Activated CD8-positive, alpha-beta memory T cell treated with anti-CD3 and anti-CD28 coated beads for 48 hours (primary cell): ENCODE results near the gene OR51B6.
"Not testable (repeated sequence)": the region's sequence is repeated elsewhere in the genome, so short reads cannot be mapped to it uniquely, and the experiment has no call there.

Experiments
- DNase-seq, 3 experiments: peaks; one replicate each; pipeline ENCODE4 v3.0.0-alpha.2; 2020; ENCODE audit warnings: low read depth in 2 of 3, low spot score in 2 of 3

Gene OR51B6

GRCh38 chr11:5351208-5351607 is at the start of gene OR51B6:
OR51B6 (plus strand) TSS chr11:5351508; CDS start chr11:5351508, 0 bp downstream.
- DNase-seq: no peak

- no peak for DNase-seq
Observed at GRCh38 chr11:5301846-5302245, 49.5 kb upstream of the OR51B6 start, which contains the start of gene OR51B4. OR51B4 (minus strand) TSS chr11:5301946; CDS start chr11:5301946, 0 bp downstream.

GRCh38 chr11:5303626-5304025 is 47.7 kb upstream of the OR51B6 start:
- DNase-seq: no peak

GRCh38 chr11:5304046-5304445 is 47.3 kb upstream of the OR51B6 start:
- no peak for DNase-seq

- no peak for DNase-seq
Observed at GRCh38 chr11:5307256-5308019, 43.9 kb upstream of the OR51B6 start.

- DNase-seq: no peak
Observed at GRCh38 chr11:5310423-5310822, 40.9 kb upstream of the OR51B6 start.

- DNase-seq: not testable (repeated sequence)
Observed at GRCh38 chr11:5313326-5314023, 37.8 kb upstream of the OR51B6 start.

GRCh38 chr11:5317292-5317691 is 34.0 kb upstream of the OR51B6 start:
- DNase-seq: no peak

GRCh38 chr11:5324197-5324596 is 27.1 kb upstream of the OR51B6 start, which contains the start of gene OR51B2:
OR51B2 (minus strand) TSS chr11:5324297; CDS start chr11:5324297, 0 bp downstream.
- no peak for DNase-seq

- DNase-seq: no peak
Observed at GRCh38 chr11:5335170-5335569, 16.1 kb upstream of the OR51B6 start.

- no peak for DNase-seq
Observed at GRCh38 chr11:5336331-5336730, 15.0 kb upstream of the OR51B6 start.

- not testable (repeated sequence) for DNase-seq
Observed at GRCh38 chr11:5337253-5337652, 14.1 kb upstream of the OR51B6 start.

- DNase-seq: no peak
Observed at GRCh38 chr11:5339771-5340322, 11.5 kb upstream of the OR51B6 start.

GRCh38 chr11:5343474-5344335 is 7.6 kb upstream of the OR51B6 start, which contains the start of gene OR51B5:
OR51B5 (minus strand) TSS chr11:5343524; CDS start chr11:5343524, 0 bp downstream.
- no peak for DNase-seq

GRCh38 chr11:5345831-5346230 is 5.5 kb upstream of the OR51B6 start:
- no peak for DNase-seq

- DNase-seq: no peak
Observed at GRCh38 chr11:5348551-5349194, 2.6 kb upstream of the OR51B6 start.

GRCh38 chr11:5349550-5349949 is 1.8 kb upstream of the OR51B6 start:
- DNase-seq: no peak

GRCh38 chr11:5356031-5356430 is 4.7 kb downstream of the OR51B6 start:
- not testable (repeated sequence) for DNase-seq

- DNase-seq: no peak
Observed at GRCh38 chr11:5362017-5362625, 10.8 kb downstream of the OR51B6 start.

GRCh38 chr11:5363679-5364078 is 12.4 kb downstream of the OR51B6 start:
- no peak for DNase-seq
